Retinal pigment epithelial cell (primary cell): ENCODE data around the gene AP1M1.

ENCODE experiments used
- DNase-seq: peaks from one replicate; pipeline ENCODE4 v3.0.0-alpha.2; 2010; ENCODE audit warnings: low read depth
- H3K4me3 ChIP-seq: 2 replicates; pipeline ENCODE4 v1.5.1; 2011; ENCODE audit warnings: mild to moderate bottlenecking, low read length, control low read depth, moderate library complexity
- TF ChIP-seq, protein P1 (sequence below): conservative IDR thresholded peaks from 2 replicates; pipeline ENCODE4 v1.5.1; 2011; ENCODE audit warnings: low read depth, low read length, control low read depth, inconsistent platforms

The AP1M1 gene

DNA sequence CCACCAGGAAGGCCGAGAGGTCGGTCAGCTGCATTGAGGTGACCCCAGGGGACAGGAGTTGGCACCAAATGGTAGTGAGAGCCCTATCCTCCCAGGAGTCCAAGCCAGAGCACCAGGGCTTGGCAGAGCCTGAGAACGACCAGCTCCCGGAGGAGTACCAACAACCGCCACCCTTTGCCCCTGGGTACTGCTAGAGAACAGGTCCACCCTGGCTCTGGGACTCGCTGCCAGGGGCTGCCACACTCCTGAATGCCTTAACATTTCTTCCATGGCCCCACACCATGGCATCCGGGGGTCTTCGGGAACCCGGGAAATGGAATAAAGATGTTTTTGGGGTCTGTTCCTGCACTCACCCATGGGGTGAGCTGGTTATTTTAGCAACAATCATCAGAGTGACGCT lies 40.1 kb upstream of the AP1M1 start:
- no peak overlapping the region for H3K4me3 ChIP-seq
- TF ChIP-seq, protein P1, sequence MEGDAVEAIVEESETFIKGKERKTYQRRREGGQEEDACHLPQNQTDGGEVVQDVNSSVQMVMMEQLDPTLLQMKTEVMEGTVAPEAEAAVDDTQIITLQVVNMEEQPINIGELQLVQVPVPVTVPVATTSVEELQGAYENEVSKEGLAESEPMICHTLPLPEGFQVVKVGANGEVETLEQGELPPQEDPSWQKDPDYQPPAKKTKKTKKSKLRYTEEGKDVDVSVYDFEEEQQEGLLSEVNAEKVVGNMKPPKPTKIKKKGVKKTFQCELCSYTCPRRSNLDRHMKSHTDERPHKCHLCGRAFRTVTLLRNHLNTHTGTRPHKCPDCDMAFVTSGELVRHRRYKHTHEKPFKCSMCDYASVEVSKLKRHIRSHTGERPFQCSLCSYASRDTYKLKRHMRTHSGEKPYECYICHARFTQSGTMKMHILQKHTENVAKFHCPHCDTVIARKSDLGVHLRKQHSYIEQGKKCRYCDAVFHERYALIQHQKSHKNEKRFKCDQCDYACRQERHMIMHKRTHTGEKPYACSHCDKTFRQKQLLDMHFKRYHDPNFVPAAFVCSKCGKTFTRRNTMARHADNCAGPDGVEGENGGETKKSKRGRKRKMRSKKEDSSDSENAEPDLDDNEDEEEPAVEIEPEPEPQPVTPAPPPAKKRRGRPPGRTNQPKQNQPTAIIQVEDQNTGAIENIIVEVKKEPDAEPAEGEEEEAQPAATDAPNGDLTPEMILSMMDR: no peak
- no peak for DNase-seq

DNA sequence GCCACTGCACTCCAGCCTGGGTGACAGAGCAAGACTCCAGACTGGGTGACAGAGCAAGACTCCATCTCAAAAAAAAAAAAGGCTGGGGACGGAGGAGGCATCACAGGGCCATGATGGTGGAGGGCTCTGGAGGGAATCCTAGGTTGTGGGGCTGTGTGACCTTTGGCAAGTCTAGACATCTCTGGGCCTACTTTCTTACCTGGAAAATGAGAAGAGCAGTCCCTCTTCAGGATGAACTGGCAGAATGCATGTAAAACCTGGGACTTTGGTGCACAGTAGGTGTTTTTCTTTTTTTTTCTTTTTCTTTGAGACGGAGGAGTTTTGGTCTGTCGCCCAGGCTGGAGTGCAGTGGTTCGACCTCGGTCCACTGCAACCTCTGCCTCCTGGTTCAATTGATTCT lies 38.1 kb upstream of the AP1M1 start:
- no peak overlapping the region for H3K4me3 ChIP-seq
- no peak for DNase-seq
- TF ChIP-seq, protein P1: no peak

DNA sequence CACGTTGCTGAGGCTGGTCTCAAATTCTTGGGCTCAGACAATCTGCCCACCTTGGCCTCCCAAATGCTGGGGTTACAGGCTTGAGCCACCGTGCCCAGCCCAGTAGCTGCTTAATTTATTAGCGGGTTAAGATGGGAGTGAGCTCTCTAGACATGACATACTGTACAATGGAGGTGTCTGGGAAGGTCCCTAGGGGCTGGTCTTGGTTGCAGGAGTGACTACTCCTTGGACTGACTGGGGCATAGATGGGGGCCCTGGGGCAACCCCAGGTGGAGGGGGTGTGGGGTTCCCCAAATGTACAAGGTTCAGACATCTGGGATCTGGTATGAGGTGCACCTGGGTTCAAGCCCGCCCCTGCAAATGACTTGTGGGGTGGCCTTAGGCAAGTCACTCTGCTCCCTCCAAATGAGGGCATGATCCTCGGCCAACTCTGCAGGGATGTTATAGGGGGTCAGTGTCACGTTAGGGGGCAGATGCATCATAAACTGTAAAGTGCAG lies 37.2 kb upstream of the AP1M1 start:
- TF ChIP-seq, protein P1: no peak
- H3K4me3 ChIP-seq: no peak overlapping the region
- DNase-seq: no peak

DNA sequence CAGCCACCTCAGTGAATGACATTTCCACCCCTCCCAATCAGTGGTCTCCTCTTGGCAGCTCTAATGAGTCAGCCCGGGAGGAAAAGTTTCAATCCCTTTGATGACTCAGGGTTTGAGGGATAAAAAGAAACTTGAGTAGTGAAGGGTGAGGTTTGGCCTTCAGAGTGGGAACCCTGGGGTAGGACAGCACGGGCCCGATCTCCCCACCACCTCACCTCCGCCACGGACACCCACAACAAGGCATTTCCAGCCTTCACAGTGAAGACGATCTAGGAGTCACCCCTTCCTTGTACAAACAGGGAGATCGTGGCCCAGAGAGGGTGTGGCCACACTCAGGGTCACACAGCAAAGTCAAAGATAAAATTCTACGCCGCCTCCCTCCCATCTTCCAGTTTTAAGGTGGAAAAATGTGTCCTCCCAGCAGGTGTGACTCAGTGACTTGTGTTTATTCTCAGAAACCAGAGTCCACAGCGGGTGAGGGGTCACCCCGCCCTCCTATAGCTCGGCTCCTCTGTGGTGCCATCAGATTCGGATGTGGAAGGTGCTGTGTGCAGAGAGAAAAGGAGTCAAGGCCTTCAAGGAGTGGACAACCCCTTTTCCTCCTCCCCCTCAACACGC lies 36.7 kb upstream of the AP1M1 start:
- TF ChIP-seq, protein P1: no peak
- no peak overlapping the region for H3K4me3 ChIP-seq
- peak; percentile 38 for DNase-seq

DNA sequence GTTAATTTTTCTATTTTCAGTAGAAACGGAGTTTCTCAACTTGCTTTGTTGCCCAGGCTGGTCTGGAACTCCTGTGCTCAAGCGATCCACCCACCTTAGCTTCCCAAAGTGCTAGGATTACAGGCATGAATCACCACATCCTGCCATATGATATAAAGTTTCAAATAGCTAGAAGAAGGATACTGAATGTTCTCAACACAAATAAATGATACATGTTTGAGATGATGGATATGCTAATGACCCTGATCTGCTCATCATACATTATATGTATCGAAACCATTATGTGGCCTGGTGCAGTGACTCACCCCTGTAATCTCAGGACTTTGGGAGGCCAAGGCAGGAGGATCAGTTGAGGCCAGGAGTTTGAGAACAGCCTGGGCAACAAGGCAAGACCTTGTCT lies 35.9 kb upstream of the AP1M1 start:
- no peak overlapping the region for H3K4me3 ChIP-seq
- DNase-seq: no peak
- TF ChIP-seq, protein P1: no peak

DNA sequence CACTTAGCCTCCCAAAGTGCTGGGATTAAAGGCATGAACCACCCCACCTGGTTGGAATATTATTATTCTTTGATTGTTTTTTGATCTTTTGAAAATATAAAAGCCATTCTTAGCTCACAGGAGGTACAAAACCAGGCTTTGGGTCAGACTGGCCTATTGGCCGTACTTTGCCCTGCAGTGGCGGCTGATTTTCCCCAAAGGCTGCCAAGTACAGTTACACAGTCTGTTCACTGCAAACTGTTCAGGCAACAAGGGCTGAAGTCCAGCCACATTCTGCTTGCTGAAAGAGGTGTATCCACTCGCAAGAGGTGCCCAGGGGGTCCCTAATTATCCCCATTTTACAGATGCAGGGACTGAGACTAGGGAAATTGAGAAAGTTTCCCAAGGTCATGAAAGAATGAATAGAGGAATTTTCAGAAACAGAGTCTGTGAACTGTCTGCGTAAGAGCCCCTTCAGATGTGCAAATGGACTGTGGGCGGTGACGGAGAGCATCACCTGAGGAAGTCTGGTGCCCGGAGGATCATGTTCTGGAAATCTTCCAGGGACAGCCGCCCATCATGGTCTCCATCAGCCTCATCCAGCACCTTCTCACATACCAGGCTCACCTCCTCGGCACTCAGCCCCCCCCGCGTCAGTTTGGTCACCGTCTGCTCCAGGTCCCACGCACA lies 33.4 kb upstream of the AP1M1 start:
- no peak overlapping the region for H3K4me3 ChIP-seq
- no peak for DNase-seq
- TF ChIP-seq, protein P1: no peak

DNA sequence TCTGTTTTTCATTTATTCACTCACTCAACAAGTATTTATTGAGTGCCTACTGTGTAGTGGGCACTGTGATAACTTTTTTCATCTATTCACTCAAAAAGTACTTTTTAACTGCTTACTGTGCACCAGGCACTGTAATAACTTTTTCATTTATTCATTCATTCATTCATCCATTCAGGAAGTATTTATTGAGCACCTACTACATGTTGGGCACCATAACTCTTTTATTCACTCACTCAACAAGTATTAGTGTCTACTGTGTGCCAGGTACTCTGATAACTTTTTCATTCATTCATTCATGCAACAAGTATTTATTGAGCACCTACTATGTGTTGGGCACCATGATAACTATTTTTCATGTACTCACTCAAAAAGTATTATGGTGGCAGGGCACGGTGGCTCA lies 31.3 kb upstream of the AP1M1 start:
- DNase-seq: no peak
- TF ChIP-seq, protein P1: no peak
- no peak overlapping the region for H3K4me3 ChIP-seq
